Caco-2 (cell line): Measurements from ENCODE around the gene ITIH3. TPM values are rescaled to one million over a fixed set of nuclear protein-coding genes. Genes with fewer than 3 reads are reported as not detected.

Experiments
- BruUV-seq: library from RNA; stranded (reverse); fragments of 400-500 nt; replicated peaks from 2 replicates; lab custom pipeline; 2021; lab: Mats Ljungman, UMichigan
- CTCF ChIA-PET: fragments of 300-600 bp; sonication (Branson Sonifier 250); formaldehyde crosslinking; loops from one replicate; lab custom pipeline; 2022; ENCODE audit warnings: antibody characterized with exemption; lab: Charles Lee
- POLR2A ChIA-PET: fragments of 300-600 bp; sonication (Branson Sonifier 250); formaldehyde crosslinking; loops from one replicate; lab custom pipeline; 2022; ENCODE audit warnings: antibody characterized with exemption; lab: Charles Lee
- DNase-seq, 2 experiments: peaks; one replicate each; pipeline versions ENCODE4 v3.0.0 to v3.0.0-alpha.2; 2020 to 2022
- H3K27me3 ChIP-seq: replicated peaks from 2 replicates; pipeline ENCODE4 v1.6.0; 2011; ENCODE audit warnings: low read length; ENCODE audit not compliant: control insufficient read depth, insufficient read depth
- H3K36me3 ChIP-seq: 2 replicates; pipeline ENCODE4 v1.5.1; 2011; ENCODE audit warnings: low read length; ENCODE audit not compliant: control insufficient read depth, insufficient read depth
- H3K4me1 ChIP-seq: fragments of 250-450 bp; sonication (Bioruptor Pico); 2 replicates; pipeline ENCODE4 v1.5.1; 2020; ENCODE audit warnings: mild to moderate bottlenecking
- H3K4me3 ChIP-seq: 2 replicates; pipeline ENCODE4 v1.5.1; 2011; ENCODE audit warnings: low read depth, mild to moderate bottlenecking, control low read depth, low read length
- H3K9me3 ChIP-seq: fragments of 250-450 bp; sonication (Bioruptor Pico); 2 replicates; pipeline ENCODE4 v1.5.1; 2020; ENCODE audit warnings: mild to moderate bottlenecking, moderate library complexity
- H3K27ac Mint-ChIP-seq: one replicate; pipeline ENCODE4 v1.8.0; 2022; ENCODE audit warnings: mixed read lengths; ENCODE audit not compliant: unreplicated experiment
- H3K27me3 Mint-ChIP-seq: one replicate; pipeline ENCODE4 v1.8.0; 2022; ENCODE audit warnings: mixed read lengths; ENCODE audit not compliant: insufficient read depth, unreplicated experiment
- H3K36me3 Mint-ChIP-seq: one replicate; pipeline ENCODE4 v1.8.0; 2022; ENCODE audit warnings: mild to moderate bottlenecking, mixed read lengths; ENCODE audit not compliant: insufficient read depth, unreplicated experiment
- H3K4me1 Mint-ChIP-seq: one replicate; pipeline ENCODE4 v1.8.0; 2022; ENCODE audit warnings: low read depth, mixed read lengths; ENCODE audit not compliant: unreplicated experiment
- H3K4me3 Mint-ChIP-seq: one replicate; pipeline ENCODE4 v1.8.0; 2022; ENCODE audit warnings: mild to moderate bottlenecking, moderate library complexity, mixed read lengths; ENCODE audit not compliant: unreplicated experiment
- H3K9me3 Mint-ChIP-seq: one replicate; pipeline ENCODE4 v1.8.0; 2022; ENCODE audit warnings: mixed read lengths; ENCODE audit not compliant: unreplicated experiment
- CTCF ChIP-seq, 2 experiments: fragments of 200-600 bp in 1 of 2; IDR thresholded peaks; 1 replicate in 1 of 2; 2 replicates in 1 of 2; pipeline versions ENCODE4 v1.5.1 to v1.8.0; 2011 to 2022; ENCODE audit warnings: antibody characterized with exemption in 1 of 2, control low read depth in 1 of 2, inconsistent platforms in 1 of 2, low read depth in 1 of 2, low read length in 1 of 2, mild to moderate bottlenecking in 1 of 2, moderate library complexity in 1 of 2; ENCODE audit not compliant: insufficient read depth in 1 of 2, severe bottlenecking in 1 of 2, unreplicated experiment in 1 of 2
- intact Hi-C: fragments of 100-400 bp; cut with micrococcal nuclease; formaldehyde crosslinking; loops from one replicate; pipeline ENCODE4 v1.10.0; 2022; ENCODE audit not compliant: unreplicated experiment
- total RNA-seq: library from RNA; stranded (reverse); gene quantifications from 2 replicates; pipeline ENCODE4 v1.2.3, GENCODE V29; 2022

ITIH3 gene
- total RNA-seq, 1 experiment from 2014 or later = 0.27 TPM

GRCh38 chr3:52830535-52831258 is 36.1 kb downstream of the ITIH3 start, which contains the start of gene ITIH4:
TSS of gene ITIH4 (minus strand) at chr3:52830672. CDS start at chr3:52830642, 30 bp downstream.
- H3K4me1 Mint-ChIP-seq = peaks cover 12% of the 10 kb centered on the region
- no peaks in the 10 kb centered on the region for H3K9me3 ChIP-seq
- intact Hi-C loops = no loop called here
- TF ChIP-seq CTCF (IDR thresholded peaks at IDR 0.05; ENCODE audit: insufficient read depth in 1 of 2, low read depth in 1 of 2, low read length in 1 of 2, severe bottlenecking in 1 of 2, unreplicated experiment in 1 of 2) = no peak
- no peaks in the 10 kb centered on the region for H3K27me3 Mint-ChIP-seq
- H3K9me3 Mint-ChIP-seq = no peaks in the 10 kb centered on the region
- peaks cover 9% of the 10 kb centered on the region; the same call in 1 of the 2 replicates for H3K4me1 ChIP-seq
- no TSS peak for BruUV-seq
- H3K36me3 ChIP-seq = no peaks in the 10 kb centered on the region
- no peak within 1 kb of the TSS for H3K4me3 ChIP-seq
- ChIA-PET CTCF (interaction anchor here (0.6 kb wide), 1 partner anchor 59 kb away, joined by 4 read pairs; no protein-coding TSS in a partner anchor), POLR2A (no interaction called here)
- H3K27me3 ChIP-seq = no peaks in the 10 kb centered on the region
- H3K27ac Mint-ChIP-seq = no peak within 1 kb of the TSS
- no peaks in the 10 kb centered on the region for H3K36me3 Mint-ChIP-seq
- DNase-seq = no peak
- H3K4me3 Mint-ChIP-seq = no peak within 1 kb of the TSS

- no peak for TF ChIP-seq CTCF (IDR thresholded peaks at IDR 0.05; ENCODE audit: insufficient read depth in 1 of 2, low read depth in 1 of 2, low read length in 1 of 2, severe bottlenecking in 1 of 2, unreplicated experiment in 1 of 2)
- Histone ChIP-seq H3K36me3 (no peaks in the 10 kb centered on the region), H3K4me1 (peaks cover 9% of the 10 kb centered on the region; the same call in 1 of the 2 replicates), H3K4me3 (no peak overlapping the region), H3K27me3 (no peaks in the 10 kb centered on the region), H3K9me3 (no peaks in the 10 kb centered on the region)
- no peaks in the 10 kb centered on the region for H3K27me3 Mint-ChIP-seq
- DNase-seq = no peak
- CTCF ChIA-PET = interaction anchor here (0.6 to 1.2 kb wide), 2 partner anchors 60 to 88 kb away, joined by 3 to 4 read pairs; no protein-coding TSS in a partner anchor
- H3K4me1 Mint-ChIP-seq = peaks cover 12% of the 10 kb centered on the region
- no peaks in the 10 kb centered on the region for H3K9me3 Mint-ChIP-seq
- H3K36me3 Mint-ChIP-seq = no peaks in the 10 kb centered on the region
- H3K27ac Mint-ChIP-seq = no peak overlapping the region
- H3K4me3 Mint-ChIP-seq = no peak overlapping the region
- BruUV-seq = no TSS peak
- intact Hi-C loops = no loop called here
- POLR2A ChIA-PET = no interaction called here
These were observed 37.1 kb downstream of the ITIH3 start for GRCh38 chr3:52831500-52832301.

- Histone ChIP-seq H3K27me3 (no peaks in the 10 kb centered on the region), H3K36me3 (no peaks in the 10 kb centered on the region), H3K4me1 (peaks cover 9% of the 10 kb centered on the region; the same call in 1 of the 2 replicates), H3K4me3 (no peak overlapping the region), H3K9me3 (no peaks in the 10 kb centered on the region)
- no peaks in the 10 kb centered on the region for H3K27me3 Mint-ChIP-seq
- intact Hi-C loops = no loop called here
- CTCF ChIA-PET = no interaction called here
- no peak overlapping the region for H3K4me3 Mint-ChIP-seq
- POLR2A ChIA-PET = no interaction called here
- no peak overlapping the region for H3K27ac Mint-ChIP-seq
- peaks cover 6% of the 10 kb centered on the region for H3K4me1 Mint-ChIP-seq
- no TSS peak for BruUV-seq
- DNase-seq = no peak
- TF ChIP-seq CTCF (IDR thresholded peaks at IDR 0.05; ENCODE audit: insufficient read depth in 1 of 2, low read depth in 1 of 2, low read length in 1 of 2, severe bottlenecking in 1 of 2, unreplicated experiment in 1 of 2) = no peak
- no peaks in the 10 kb centered on the region for H3K9me3 Mint-ChIP-seq
- H3K36me3 Mint-ChIP-seq = peaks cover 4% of the 10 kb centered on the region
These were observed 38.6 kb downstream of the ITIH3 start for GRCh38 chr3:52833202-52833601.
